Fibroblast of lung (primary cell): Measurements from ENCODE around the gene MB21D2.

Source experiments
- CTCF ChIP-seq, 2 donors: IDR thresholded peaks in 1 of 2; conservative IDR thresholded peaks in 1 of 2; 1 replicate in 1 of 2; 2 replicates in 1 of 2; pipeline ENCODE4 v1.5.1; 2011 to 2012; ENCODE audit warnings: low read length in 2 of 2, control low read depth in 1 of 2, inconsistent platforms in 1 of 2, low read depth in 1 of 2, mild to moderate bottlenecking in 1 of 2
- EZH2 ChIP-seq: IDR thresholded peaks from 2 replicates; pipeline ENCODE4 v1.5.1; 2012; ENCODE audit warnings: low read length, control low read depth, mild to moderate bottlenecking; ENCODE audit errors: missing control alignments

GRCh38 chr3:192819001-192819569, 98.6 kb downstream of the MB21D2 start:
- TF ChIP-seq CTCF (conservative IDR thresholded peaks at IDR 0.05 in 1 of 2, IDR thresholded peaks at IDR 0.05 in 1 of 2; ENCODE audit: low read depth in 1 of 2, low read length in 2 of 2) (no peak), EZH2 (no peak)
